Muscle layer of duodenum (tissue), 2 donors: ENCODE results near the gene RAD52.
"Not testable (repeated sequence)": the region's sequence is repeated elsewhere in the genome, so short reads cannot be mapped to it uniquely, and the experiment has no call there.

Experiments used
- H3K27ac ChIP-seq: one replicate; pipeline ENCODE4 v1.7.0; 2013; ENCODE audit warnings: mild to moderate bottlenecking, low read length
- H3K27me3 ChIP-seq: one replicate; pipeline ENCODE4 v1.7.0; 2013; ENCODE audit warnings: low read depth, mild to moderate bottlenecking, control low read depth, low read length
- H3K36me3 ChIP-seq, 2 donors: one replicate each; pipeline ENCODE4 v1.7.0; 2013; ENCODE audit warnings: low read length in 2 of 2, control low read depth in 1 of 2, mild to moderate bottlenecking in 1 of 2; ENCODE audit not compliant: insufficient read depth in 2 of 2, control insufficient read depth in 1 of 2
- H3K4me1 ChIP-seq, 2 donors: one replicate each; pipeline ENCODE4 v1.7.0; 2013; ENCODE audit warnings: low read length in 2 of 2, mild to moderate bottlenecking in 2 of 2, control low read depth in 1 of 2, moderate library complexity in 1 of 2; ENCODE audit not compliant: insufficient read depth in 2 of 2, control insufficient read depth in 1 of 2
- H3K4me3 ChIP-seq, 2 donors: one replicate each; pipeline ENCODE4 v1.7.0; 2013; ENCODE audit warnings: low read length in 2 of 2, low read depth in 1 of 2, mild to moderate bottlenecking in 1 of 2
- H3K9me3 ChIP-seq, 2 donors: one replicate each; pipeline ENCODE4 v1.7.0; 2013; ENCODE audit warnings: low read length in 2 of 2, control low read depth in 1 of 2, mild to moderate bottlenecking in 1 of 2; ENCODE audit not compliant: control insufficient read depth in 1 of 2
- donor health status: healthy.

Gene RAD52

DNA sequence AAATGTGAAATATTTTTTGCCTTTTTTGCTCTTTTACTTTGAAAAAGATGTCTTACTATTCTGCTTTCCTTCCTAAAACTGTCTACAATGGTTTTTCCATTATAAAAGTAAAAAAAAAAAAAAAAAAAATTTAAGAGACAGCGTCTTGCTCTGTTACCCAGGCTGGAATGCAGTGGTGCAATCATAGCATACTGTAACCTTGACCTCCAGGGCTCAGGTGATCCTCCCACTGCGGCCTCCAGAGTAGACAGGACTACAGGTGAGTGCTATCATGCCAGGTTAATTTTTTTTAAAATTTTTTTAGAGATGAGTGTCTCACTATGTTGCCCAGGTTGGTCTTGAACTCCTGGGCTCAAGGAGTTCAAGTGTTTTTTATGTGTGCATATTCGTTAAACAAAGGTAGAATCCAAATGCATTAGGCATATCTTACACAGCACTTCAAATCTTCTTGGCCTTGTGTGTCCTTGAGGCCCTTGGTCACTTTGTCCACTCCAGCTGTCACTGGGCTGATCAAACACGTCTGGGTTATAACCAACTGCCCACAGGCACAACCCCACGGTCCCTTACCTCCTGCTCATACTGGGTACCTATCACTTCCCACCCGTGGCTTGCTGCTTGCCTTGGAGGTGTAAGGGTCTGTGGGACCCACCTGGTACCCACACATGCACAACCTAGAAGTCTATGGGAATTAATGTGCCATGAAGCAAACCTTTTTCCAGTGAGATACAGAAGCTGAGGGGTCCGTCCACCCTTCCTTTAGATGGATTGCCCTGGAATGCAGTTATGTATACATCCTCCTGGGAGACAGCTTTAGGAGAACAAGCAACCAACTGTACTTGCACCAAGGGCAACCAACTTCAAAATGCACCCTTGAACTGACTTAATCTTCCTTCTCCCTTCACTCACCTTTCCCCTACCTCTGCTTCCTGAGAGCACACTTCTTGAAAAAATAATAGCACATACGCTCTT, 12.8 kb downstream of the RAD52 start:
- no peak overlapping the region for H3K4me3 ChIP-seq
- H3K27me3 ChIP-seq, result no peaks in the 10 kb centered on the region

GRCh38 chr12:935891-936290, 13.6 kb downstream of the RAD52 start:
- H3K9me3 ChIP-seq, H3K4me3 ChIP-seq, H3K4me1 ChIP-seq, H3K27ac ChIP-seq, H3K27me3 ChIP-seq, H3K36me3 ChIP-seq: not testable (repeated sequence)

More for the DNA sequence above, 12.8 kb downstream of the RAD52 start:
- no peaks in the 10 kb centered on the region for H3K9me3 ChIP-seq
- no peak overlapping the region for H3K27ac ChIP-seq
- peaks cover under 1 to 6% of the 10 kb centered on the region in 2 donors for H3K36me3 ChIP-seq
- no peaks in the 10 kb centered on the region for H3K4me1 ChIP-seq

- Histone ChIP-seq H3K9me3 (no peaks in the 10 kb centered on the region), H3K4me1 (no peaks in the 10 kb centered on the region), H3K27me3 (no peaks in the 10 kb centered on the region), H3K4me3 (no peak overlapping the region), H3K27ac (no peak overlapping the region), H3K36me3 (peaks cover 29 to 33% of the 10 kb centered on the region in 2 donors)
These were observed 17.9 kb downstream of the RAD52 start for GRCh38 chr12:931591-931990.

DNA sequence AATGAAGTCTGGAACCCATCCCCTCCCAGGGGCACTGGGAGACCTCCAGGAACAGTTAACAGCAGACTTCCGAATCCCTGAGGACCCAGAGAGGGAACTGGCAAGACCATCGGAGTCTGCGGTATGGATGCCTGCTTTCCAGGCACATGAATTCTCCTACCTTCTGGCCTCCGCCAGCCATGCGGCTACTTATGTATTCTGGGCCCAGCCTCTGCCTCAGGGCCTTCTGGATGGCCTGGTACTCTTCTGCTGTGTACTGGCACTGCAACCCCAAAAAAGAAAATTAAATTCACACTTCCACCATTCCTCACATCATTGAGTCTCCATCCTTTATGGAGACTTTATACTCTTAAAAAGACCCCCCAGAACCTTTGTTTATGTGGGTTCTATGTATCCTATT, 18.4 kb downstream of the RAD52 start:
- no peaks in the 10 kb centered on the region for H3K4me1 ChIP-seq
- no peaks in the 10 kb centered on the region for H3K9me3 ChIP-seq
- H3K27ac ChIP-seq, result no peak overlapping the region
- H3K4me3 ChIP-seq, result no peak overlapping the region
- no peaks in the 10 kb centered on the region for H3K27me3 ChIP-seq
- peaks cover 31 to 39% of the 10 kb centered on the region in 2 donors for H3K36me3 ChIP-seq

DNA sequence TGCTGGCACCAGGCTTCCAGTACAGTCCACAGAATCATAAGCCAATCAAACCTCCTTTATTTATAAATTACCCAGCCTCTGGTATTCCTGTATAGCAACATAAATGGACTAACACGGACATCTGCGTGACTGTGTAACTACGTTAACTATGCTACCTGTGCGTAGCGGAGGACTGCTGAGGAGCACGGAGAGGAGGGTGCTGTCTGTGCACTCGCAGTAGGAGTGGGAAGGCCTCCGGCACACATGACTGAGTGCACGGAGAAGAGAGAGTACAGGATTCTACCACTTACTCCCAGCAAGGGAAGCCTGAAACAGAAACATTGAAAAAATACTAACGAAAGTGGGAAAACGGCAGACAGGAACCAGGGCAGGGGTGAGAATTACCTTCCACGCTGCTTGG, 22.9 kb downstream of the RAD52 start:
- H3K36me3 ChIP-seq, result peaks cover 39 to 59% of the 10 kb centered on the region in 2 donors
- H3K27me3 ChIP-seq, result no peaks in the 10 kb centered on the region
- H3K4me3 ChIP-seq, result no peak overlapping the region
- no peak overlapping the region for H3K27ac ChIP-seq
- H3K4me1 ChIP-seq, result no peaks in the 10 kb centered on the region
- H3K9me3 ChIP-seq, result no peaks in the 10 kb centered on the region

DNA sequence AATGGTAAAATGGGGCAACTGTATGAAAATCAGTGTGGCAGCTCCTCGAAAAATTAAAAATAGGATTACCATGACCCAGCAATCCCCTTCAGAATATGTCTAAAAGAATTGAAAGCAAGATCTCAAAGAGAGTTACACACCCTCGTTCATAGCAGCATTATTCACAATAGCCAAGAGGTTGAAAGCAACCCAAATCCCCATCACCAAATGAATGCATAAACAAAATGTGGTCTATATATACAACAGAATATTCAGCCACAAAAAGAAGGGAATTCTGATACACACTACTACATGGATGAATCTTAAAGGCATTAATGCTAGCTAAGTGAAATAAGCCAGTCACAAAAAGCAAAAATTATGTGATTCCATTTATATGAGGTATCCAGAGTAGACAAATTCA, 27.2 kb downstream of the RAD52 start:
- Histone ChIP-seq H3K27me3 (no peaks in the 10 kb centered on the region), H3K4me3 (no peak overlapping the region), H3K27ac (no peak overlapping the region), H3K36me3 (peaks cover 27 to 40% of the 10 kb centered on the region in 2 donors), H3K4me1 (no peaks in the 10 kb centered on the region), H3K9me3 (no peaks in the 10 kb centered on the region)

- H3K4me1 ChIP-seq, result no peaks in the 10 kb centered on the region
- H3K4me3 ChIP-seq, result no peak overlapping the region
- H3K9me3 ChIP-seq, result no peaks in the 10 kb centered on the region
- H3K27me3 ChIP-seq, result no peaks in the 10 kb centered on the region
- no peak overlapping the region for H3K27ac ChIP-seq
- H3K36me3 ChIP-seq, result peaks cover 21 to 39% of the 10 kb centered on the region in 2 donors
These were observed 28.8 kb downstream of the RAD52 start for GRCh38 chr12:920676-921075.

GRCh38 chr12:916712-917445, 32.6 kb downstream of the RAD52 start:
- Histone ChIP-seq H3K9me3 (no peaks in the 10 kb centered on the region), H3K27ac (no peak overlapping the region), H3K4me3 (no peak overlapping the region), H3K4me1 (peaks cover 0 to 3% of the 10 kb centered on the region in 2 donors), H3K27me3 (no peaks in the 10 kb centered on the region), H3K36me3 (peaks cover 34 to 51% of the 10 kb centered on the region in 2 donors)

GRCh38 chr12:916240-916639, 33.3 kb downstream of the RAD52 start:
- Histone ChIP-seq H3K4me3 (no peak overlapping the region), H3K27ac (no peak overlapping the region), H3K9me3 (no peaks in the 10 kb centered on the region), H3K4me1 (peaks cover 0 to 7% of the 10 kb centered on the region in 2 donors), H3K36me3 (peaks cover 34 to 53% of the 10 kb centered on the region in 2 donors), H3K27me3 (no peaks in the 10 kb centered on the region)

DNA sequence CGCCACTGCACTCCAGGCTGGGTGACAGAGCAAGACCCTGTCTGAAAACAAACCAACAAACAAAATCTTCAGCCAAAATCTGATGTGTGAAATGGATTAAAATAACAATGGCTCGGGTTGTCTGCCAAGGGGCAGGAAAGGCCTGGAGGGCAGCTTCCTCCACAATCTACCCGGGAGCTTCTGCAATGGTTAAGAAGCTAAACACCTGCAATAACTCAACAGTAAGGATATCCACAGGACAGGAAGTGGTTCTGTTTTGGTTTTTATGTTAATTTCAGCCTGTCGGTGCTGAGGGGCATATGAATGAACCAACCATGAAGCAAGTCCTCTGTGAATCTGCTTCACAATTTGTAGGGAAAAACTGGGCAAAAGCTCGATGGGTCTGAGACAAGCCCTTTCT, 34.4 kb downstream of the RAD52 start:
- Histone ChIP-seq H3K27ac (no peak overlapping the region), H3K27me3 (no peaks in the 10 kb centered on the region), H3K9me3 (no peaks in the 10 kb centered on the region), H3K4me1 (peaks cover 0 to 7% of the 10 kb centered on the region in 2 donors), H3K36me3 (peaks cover 31 to 54% of the 10 kb centered on the region in 2 donors), H3K4me3 (no peak overlapping the region)

- no peaks in the 10 kb centered on the region for H3K27me3 ChIP-seq
These were observed 35.4 kb downstream of the RAD52 start for GRCh38 chr12:913919-914698.

More at GRCh38 chr12:913919-914698, 35.4 kb downstream of the RAD52 start:
- peaks cover 36 to 58% of the 10 kb centered on the region in 2 donors for H3K36me3 ChIP-seq
- H3K27ac ChIP-seq, result no peak overlapping the region
- H3K9me3 ChIP-seq, result no peaks in the 10 kb centered on the region
- peaks cover 0 to 7% of the 10 kb centered on the region in 2 donors for H3K4me1 ChIP-seq
- no peak overlapping the region for H3K4me3 ChIP-seq
